GM19240 (cell line): ENCODE measurements around the gene GALR3.
"Not testable (repeated sequence)": the region's sequence is repeated elsewhere in the genome, so short reads cannot be mapped to it uniquely, and the experiment has no call there.

Source experiments
- DNase-seq: peaks from one replicate; pipeline ENCODE4 v3.0.0; 2011; ENCODE audit warnings: low spot score; ENCODE audit not compliant: insufficient read length

Gene GALR3, protein sequence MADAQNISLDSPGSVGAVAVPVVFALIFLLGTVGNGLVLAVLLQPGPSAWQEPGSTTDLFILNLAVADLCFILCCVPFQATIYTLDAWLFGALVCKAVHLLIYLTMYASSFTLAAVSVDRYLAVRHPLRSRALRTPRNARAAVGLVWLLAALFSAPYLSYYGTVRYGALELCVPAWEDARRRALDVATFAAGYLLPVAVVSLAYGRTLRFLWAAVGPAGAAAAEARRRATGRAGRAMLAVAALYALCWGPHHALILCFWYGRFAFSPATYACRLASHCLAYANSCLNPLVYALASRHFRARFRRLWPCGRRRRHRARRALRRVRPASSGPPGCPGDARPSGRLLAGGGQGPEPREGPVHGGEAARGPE

DNA sequence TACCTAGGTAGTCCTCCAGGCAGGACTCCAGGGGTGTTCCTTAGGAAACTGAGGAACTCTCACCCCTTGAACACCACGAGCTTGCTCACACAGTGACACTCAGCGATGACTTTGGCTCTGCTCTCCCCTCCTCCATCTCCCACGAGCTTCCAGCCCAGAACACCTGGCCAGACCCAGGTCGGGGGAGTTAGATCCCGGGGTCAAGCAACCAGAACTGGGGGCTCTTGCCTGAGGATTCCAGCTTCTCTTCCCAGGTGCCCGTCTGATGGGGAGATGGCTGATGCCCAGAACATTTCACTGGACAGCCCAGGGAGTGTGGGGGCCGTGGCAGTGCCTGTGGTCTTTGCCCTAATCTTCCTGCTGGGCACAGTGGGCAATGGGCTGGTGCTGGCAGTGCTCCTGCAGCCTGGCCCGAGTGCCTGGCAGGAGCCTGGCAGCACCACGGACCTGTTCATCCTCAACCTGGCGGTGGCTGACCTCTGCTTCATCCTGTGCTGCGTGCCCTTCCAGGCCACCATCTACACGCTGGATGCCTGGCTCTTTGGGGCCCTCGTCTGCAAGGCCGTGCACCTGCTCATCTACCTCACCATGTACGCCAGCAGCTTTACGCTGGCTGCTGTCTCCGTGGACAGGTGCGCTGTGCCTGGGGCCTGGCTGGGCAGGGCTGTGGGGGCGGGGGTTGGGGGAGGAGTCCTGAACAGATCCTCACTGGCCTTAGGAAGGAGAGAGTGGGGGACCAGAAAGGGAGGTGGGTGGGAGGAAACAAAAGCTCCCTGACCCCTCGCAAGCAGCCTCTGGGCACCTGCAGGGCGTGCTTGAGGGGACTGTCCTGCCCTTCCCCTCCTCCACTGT, at the start of gene GALR3:
Gene GALR3 (plus strand): TSS at position 249 of the 852 bp plus-strand sequence. CDS start 25 bp downstream, at position 274.
- DNase-seq = no peak

DNA sequence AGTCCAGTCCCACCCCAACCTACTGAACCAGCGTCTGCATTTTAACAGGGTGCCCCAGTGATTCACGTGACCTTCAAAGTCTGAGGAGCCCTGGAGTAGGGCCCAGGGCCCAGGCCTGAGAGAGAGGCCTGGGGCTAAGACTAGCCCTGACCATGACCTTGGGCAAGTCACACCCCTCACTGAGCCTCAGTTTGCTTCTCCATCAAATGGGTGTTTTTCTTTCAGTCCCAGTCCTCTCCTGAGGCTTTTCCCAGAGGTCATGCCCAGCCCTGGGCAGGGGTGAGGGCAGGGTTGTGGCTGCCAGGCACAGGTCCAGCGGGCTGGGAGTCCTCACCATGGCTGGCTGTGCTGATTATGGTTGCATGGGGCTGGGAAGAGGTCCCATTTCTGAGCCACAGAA, 48.5 kb upstream of the GALR3 start:
- no peak for DNase-seq

DNA sequence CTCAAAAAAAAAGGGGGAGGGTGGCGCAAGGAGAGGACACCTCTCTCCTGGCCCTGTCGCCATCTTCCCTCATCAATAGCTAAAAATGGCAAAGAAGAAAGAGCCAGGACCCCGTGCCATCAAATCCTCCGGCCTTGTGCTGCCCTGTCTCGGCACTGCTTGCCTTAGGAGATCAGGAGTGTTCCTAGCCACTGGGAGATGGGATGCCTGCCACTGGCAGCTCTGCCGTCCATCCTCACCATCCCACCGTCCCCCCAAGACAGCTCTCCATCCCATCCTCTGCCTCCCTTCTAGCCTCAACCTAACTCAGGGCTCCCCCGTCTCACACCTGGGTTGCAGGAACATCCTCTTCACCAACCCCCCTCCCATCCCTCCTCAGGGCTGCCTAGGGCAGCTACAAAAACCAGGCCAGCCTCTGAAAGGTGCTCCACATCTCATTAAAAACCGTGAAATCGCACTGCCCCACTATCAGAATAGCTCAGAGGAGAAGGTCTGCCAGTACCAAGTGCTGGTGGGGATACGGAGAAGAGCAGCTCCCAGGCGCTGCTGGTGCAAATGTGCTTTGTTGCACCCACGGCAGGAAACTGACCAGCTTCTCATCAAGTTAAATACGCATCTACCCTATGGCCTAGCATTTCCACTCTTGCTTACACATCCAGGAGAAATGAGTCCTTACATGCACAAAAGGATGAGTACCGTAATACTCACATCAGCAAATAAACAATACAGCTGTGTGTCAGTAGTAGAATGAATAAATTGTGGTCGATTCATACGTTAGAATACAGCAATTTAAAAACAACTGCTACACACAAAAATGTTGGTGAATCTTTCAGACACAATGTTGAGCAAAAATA, 47.2 kb upstream of the GALR3 start:
- DNase-seq = no peak

DNA sequence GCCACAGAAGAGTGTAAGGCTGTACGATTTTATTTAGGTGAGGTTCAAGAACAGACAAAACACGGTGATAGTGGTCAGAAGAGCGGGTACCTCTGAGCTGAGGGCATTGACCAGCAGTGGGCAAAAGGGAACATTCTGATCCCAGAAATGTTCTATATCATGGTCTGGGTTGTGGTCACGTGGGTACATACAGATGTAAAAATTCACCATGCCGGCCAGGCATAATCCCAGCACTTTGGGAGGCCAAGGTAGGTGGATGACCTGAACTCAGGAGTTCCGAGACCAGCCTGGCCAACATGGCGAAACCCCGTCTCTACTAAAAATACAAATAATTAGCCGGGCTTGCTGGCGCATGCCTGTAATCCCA, 46.6 kb upstream of the GALR3 start:
- no peak for DNase-seq

DNA sequence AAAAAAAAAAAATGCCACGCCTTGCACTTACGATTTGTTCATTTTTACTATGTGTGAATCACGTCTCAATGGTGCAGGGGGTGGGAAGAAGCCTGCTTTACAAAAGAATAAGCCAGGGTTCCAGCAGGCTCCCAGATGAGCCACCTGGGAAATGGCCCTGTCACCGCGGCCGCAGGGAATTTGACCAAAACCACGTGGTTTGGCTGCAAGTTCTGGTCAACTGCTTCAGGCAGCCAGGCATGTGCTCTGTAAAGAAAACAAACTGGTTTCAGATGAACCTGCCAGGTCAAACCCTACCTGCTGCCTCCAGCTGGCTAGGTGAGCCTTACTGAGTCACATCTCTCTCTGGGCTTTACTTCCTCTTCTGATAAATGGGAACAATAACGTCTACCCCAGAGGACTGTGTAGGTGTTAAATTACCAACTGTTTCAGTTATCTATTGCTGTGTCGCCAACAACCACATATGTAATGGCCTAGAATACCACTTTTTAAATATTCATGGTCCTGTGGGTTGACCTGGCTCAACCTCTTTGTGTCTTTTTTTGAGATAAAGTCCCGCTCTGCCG, 46.0 kb upstream of the GALR3 start:
- peak; percentile 41 for DNase-seq

GRCh38 chr22:37778370-37779009, 44.7 kb upstream of the GALR3 start:
- DNase-seq = no peak

GRCh38 chr22:37781434-37782059, 41.6 kb upstream of the GALR3 start:
- no peak for DNase-seq

DNA sequence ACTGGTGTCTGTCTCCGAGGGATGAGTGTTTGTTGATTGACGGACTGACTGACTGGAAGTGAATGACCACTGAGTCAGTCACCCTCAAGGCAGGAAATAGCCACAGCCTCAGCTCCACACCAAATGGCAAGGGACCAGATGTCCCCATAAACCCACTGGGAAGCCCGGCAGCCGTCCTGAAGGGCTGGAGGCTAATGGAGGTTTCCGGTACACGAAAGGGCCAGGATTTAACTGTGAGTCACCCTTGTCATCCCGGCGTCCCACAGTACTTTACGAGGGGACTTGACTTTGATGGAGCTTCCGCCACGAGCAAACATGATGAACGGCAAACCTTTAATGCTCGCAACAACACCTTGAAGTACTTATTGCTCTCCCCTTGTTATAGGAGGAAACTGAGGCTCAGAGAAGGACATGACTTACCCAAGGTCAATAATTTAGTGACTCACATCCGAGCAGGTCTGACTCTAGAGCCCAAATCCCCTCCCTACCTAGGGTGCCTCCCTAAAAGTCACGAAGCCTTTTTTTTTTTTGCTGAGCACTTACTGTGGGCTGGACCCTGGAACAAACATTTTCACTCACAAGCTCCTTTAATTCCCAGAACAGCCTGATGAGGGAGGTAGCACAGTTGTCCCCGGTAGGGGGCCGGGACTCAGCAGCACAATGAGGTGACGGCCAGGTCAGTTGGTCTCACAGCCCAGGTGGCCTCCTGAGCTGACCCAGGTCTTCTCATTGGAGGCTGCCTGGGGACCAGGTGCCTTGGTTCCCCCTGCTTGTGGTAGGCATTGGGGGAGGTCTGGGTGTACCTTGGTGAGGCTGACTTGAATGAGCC, 40.6 kb upstream of the GALR3 start:
- DNase-seq = no peak

DNA sequence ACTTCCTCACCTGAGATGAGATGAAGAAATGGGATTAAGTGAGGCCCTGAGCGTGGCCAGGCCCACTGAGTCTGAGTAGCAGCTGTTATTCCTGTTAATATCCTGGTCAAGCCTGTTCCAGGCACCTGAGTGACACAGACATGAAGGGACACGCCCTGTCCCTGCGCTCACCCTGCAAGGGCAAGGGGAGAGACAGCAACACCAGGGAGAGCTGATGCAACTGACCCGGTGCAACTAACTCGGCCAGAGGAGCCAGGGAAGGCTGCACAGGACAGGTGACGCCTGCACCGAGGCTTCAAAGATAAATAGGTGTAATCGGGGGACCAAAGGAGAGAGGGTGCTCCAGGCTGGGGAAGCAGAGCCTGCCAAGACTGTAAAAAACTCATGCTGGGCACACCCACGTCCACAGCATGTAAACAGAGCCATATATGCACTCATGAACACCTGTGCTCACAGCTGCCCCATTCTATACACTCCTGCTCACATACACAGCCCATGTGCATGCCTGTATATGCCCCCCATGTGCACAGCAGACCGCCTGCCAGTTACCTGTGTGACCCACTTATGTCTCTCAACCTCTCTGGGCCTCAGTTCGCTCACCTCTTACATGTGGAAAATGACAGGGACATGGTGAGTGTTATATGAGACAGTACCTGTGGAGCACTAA, 38.2 kb upstream of the GALR3 start:
- DNase-seq = no peak

DNA sequence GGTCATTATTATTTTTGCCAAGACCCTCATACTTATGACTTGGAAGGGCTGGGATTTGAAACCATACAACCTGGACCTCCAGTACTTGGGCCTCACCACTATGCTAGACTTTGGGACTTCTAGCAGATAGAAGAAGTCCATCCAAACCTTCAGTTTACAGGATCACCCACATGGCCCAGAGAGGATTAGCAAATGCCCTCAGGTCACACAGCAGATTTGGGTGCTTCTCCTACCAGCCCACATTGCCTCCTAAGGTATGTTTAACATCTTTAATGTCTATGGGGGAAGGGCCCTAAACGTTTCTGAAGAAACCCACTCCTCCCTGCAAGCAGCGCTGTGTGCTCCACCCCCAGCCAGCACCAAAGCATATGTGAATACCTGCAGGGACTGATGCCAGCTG, 32.9 kb upstream of the GALR3 start:
- DNase-seq = no peak

- no peak for DNase-seq
Measured at GRCh38 chr22:37792494-37792893, 30.7 kb upstream of the GALR3 start.

- DNase-seq = no peak
Measured at GRCh38 chr22:37794376-37794775, 28.8 kb upstream of the GALR3 start.

GRCh38 chr22:37796079-37796478, 27.1 kb upstream of the GALR3 start:
- DNase-seq = no peak

GRCh38 chr22:37797259-37797658, 25.9 kb upstream of the GALR3 start:
- not testable (repeated sequence) for DNase-seq

DNA sequence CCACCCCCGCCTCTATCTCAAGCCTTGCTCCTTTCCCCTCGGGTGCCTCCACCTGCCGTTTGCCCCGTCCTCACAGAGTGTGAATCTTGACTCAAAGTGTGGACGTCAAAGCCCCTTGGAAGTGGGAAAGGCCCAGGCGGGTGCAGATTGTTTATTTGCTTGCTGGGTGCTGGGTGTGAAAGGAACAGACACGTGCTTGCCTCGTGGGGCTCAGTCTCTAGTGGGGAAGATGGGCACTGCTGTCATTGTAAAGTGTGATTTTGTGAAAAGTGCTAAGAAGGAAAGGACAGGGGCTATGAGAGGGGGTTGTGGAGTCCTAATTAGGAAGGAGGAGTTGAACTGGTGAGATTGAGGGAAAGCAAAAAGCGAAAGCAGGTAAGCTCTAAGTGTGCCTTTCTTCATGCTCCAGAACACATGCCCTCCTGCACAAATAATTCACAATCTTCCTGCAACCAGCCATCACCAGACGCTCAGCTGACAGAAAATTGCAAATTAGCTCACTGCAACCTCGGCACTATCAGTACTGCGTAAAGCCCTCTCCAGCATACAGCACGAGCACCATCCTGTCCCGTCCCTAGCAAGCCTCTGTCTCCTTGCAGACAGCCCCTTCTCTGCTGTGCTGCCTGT, 25.2 kb upstream of the GALR3 start:
- no peak for DNase-seq

GRCh38 chr22:37799979-37800378, 23.2 kb upstream of the GALR3 start:
- not testable (repeated sequence) for DNase-seq

GRCh38 chr22:37801946-37802309, 21.3 kb upstream of the GALR3 start:
- no peak for DNase-seq
